ENCODE data around the gene FAM53A. TPM values are rescaled to one million over a fixed set of nuclear protein-coding genes. Genes with fewer than 3 reads are reported as not detected.

FAM53A gene
- total RNA-seq, 1 donor from 2014 or later: 3.5 TPM

GRCh38 chr4:1626151-1626550 lies 58.0 kb downstream of the FAM53A start:
- H3K4me1 Mint-ChIP-seq: no peaks in the 10 kb centered on the region
- intact Hi-C loops (cut with micrococcal nuclease): no loop called here
- H3K27ac Mint-ChIP-seq: no peak overlapping the region
- DNase-seq: no peak
- no peaks in the 10 kb centered on the region for H3K27me3 Mint-ChIP-seq
- no peaks in the 10 kb centered on the region for H3K36me3 Mint-ChIP-seq (ENCODE audit: low read depth)
- no peak overlapping the region for H3K4me3 Mint-ChIP-seq
- no peaks in the 10 kb centered on the region for H3K9me3 Mint-ChIP-seq

- Mint-ChIP-seq H3K27ac (no peak overlapping the region), H3K9me3 (no peaks in the 10 kb centered on the region), H3K27me3 (no peaks in the 10 kb centered on the region), H3K4me3 (no peak overlapping the region), H3K36me3 (ENCODE audit: low read depth) (no peaks in the 10 kb centered on the region), H3K4me1 (no peaks in the 10 kb centered on the region)
- intact Hi-C loops (cut with micrococcal nuclease): no loop called here
- DNase-seq: no peak
Observed at GRCh38 chr4:1625600-1626138, 58.4 kb downstream of the FAM53A start.

GRCh38 chr4:1624519-1624910 lies 59.6 kb downstream of the FAM53A start:
- H3K27ac Mint-ChIP-seq: no peak overlapping the region
- intact Hi-C loops (cut with micrococcal nuclease): no loop called here
- DNase-seq: no peak
- H3K4me3 Mint-ChIP-seq: no peak overlapping the region
- H3K9me3 Mint-ChIP-seq: no peaks in the 10 kb centered on the region
- no peaks in the 10 kb centered on the region for H3K4me1 Mint-ChIP-seq
- H3K27me3 Mint-ChIP-seq: no peaks in the 10 kb centered on the region
- no peaks in the 10 kb centered on the region for H3K36me3 Mint-ChIP-seq (ENCODE audit: low read depth)

GRCh38 chr4:1623821-1624518 lies 60.1 kb downstream of the FAM53A start:
- H3K27me3 Mint-ChIP-seq: no peaks in the 10 kb centered on the region
- intact Hi-C loops (cut with micrococcal nuclease): no loop called here
- H3K36me3 Mint-ChIP-seq (ENCODE audit: low read depth): no peaks in the 10 kb centered on the region
- no peaks in the 10 kb centered on the region for H3K4me1 Mint-ChIP-seq
- H3K9me3 Mint-ChIP-seq: no peaks in the 10 kb centered on the region
- H3K27ac Mint-ChIP-seq: no peak overlapping the region
- no peak for DNase-seq
- no peak overlapping the region for H3K4me3 Mint-ChIP-seq

- Mint-ChIP-seq H3K27ac (no peak overlapping the region), H3K27me3 (no peaks in the 10 kb centered on the region), H3K4me3 (no peak overlapping the region), H3K4me1 (no peaks in the 10 kb centered on the region), H3K9me3 (no peaks in the 10 kb centered on the region), H3K36me3 (ENCODE audit: low read depth) (no peaks in the 10 kb centered on the region)
- intact Hi-C loops (cut with micrococcal nuclease): no loop called here
- no peak for DNase-seq
Observed at GRCh38 chr4:1623400-1623799, 60.7 kb downstream of the FAM53A start.

GRCh38 chr4:1622956-1623355 lies 61.2 kb downstream of the FAM53A start:
- intact Hi-C loops (cut with micrococcal nuclease): no loop called here
- DNase-seq: no peak
- Mint-ChIP-seq H3K4me1 (no peaks in the 10 kb centered on the region), H3K9me3 (no peaks in the 10 kb centered on the region), H3K36me3 (ENCODE audit: low read depth) (no peaks in the 10 kb centered on the region), H3K27ac (no peak overlapping the region), H3K4me3 (no peak overlapping the region), H3K27me3 (no peaks in the 10 kb centered on the region)

GRCh38 chr4:1622238-1622637 lies 61.9 kb downstream of the FAM53A start:
- intact Hi-C loops (cut with micrococcal nuclease): no loop called here
- Mint-ChIP-seq H3K4me1 (no peaks in the 10 kb centered on the region), H3K27me3 (no peaks in the 10 kb centered on the region), H3K36me3 (ENCODE audit: low read depth) (no peaks in the 10 kb centered on the region), H3K27ac (no peak overlapping the region), H3K9me3 (no peaks in the 10 kb centered on the region), H3K4me3 (no peak overlapping the region)
- no peak for DNase-seq

- H3K4me3 Mint-ChIP-seq: no peak overlapping the region
- no peak overlapping the region for H3K27ac Mint-ChIP-seq
- no peaks in the 10 kb centered on the region for H3K36me3 Mint-ChIP-seq (ENCODE audit: low read depth)
- no peaks in the 10 kb centered on the region for H3K9me3 Mint-ChIP-seq
- no peaks in the 10 kb centered on the region for H3K27me3 Mint-ChIP-seq
- DNase-seq: no peak
- no peaks in the 10 kb centered on the region for H3K4me1 Mint-ChIP-seq
- intact Hi-C loops (cut with micrococcal nuclease): no loop called here
Observed at GRCh38 chr4:1621526-1621925, 62.6 kb downstream of the FAM53A start.

- intact Hi-C loops (cut with micrococcal nuclease): no loop called here
- H3K9me3 Mint-ChIP-seq: peaks cover 4% of the 10 kb centered on the region
- H3K27ac Mint-ChIP-seq: no peak overlapping the region
- no peak overlapping the region for H3K4me3 Mint-ChIP-seq
- H3K27me3 Mint-ChIP-seq: no peaks in the 10 kb centered on the region
- H3K36me3 Mint-ChIP-seq (ENCODE audit: low read depth): no peaks in the 10 kb centered on the region
- DNase-seq: no peak
- peaks cover 2% of the 10 kb centered on the region for H3K4me1 Mint-ChIP-seq
Observed at GRCh38 chr4:1619151-1619672, 64.9 kb downstream of the FAM53A start.

GRCh38 chr4:1618438-1618837 lies 65.7 kb downstream of the FAM53A start:
- intact Hi-C loops (cut with micrococcal nuclease): no loop called here
- DNase-seq: no peak
- Mint-ChIP-seq H3K36me3 (ENCODE audit: low read depth) (no peaks in the 10 kb centered on the region), H3K9me3 (peaks cover 4% of the 10 kb centered on the region), H3K4me1 (peaks cover 2% of the 10 kb centered on the region), H3K4me3 (no peak overlapping the region), H3K27ac (no peak overlapping the region), H3K27me3 (no peaks in the 10 kb centered on the region)

GRCh38 chr4:1616557-1616930 lies 67.6 kb downstream of the FAM53A start:
- intact Hi-C loops (cut with micrococcal nuclease): no loop called here

GRCh38 chr4:1615786-1616556 lies 68.1 kb downstream of the FAM53A start:
- no peaks in the 10 kb centered on the region for H3K36me3 Mint-ChIP-seq (ENCODE audit: low read depth)
- DNase-seq: no peak
- H3K4me1 Mint-ChIP-seq: peaks cover 2% of the 10 kb centered on the region
- intact Hi-C loops (cut with micrococcal nuclease): no loop called here
- no peak overlapping the region for H3K27ac Mint-ChIP-seq
- H3K27me3 Mint-ChIP-seq: no peaks in the 10 kb centered on the region
- H3K9me3 Mint-ChIP-seq: peaks cover 4% of the 10 kb centered on the region
- H3K4me3 Mint-ChIP-seq: no peak overlapping the region

More at GRCh38 chr4:1616557-1616930, 67.6 kb downstream of the FAM53A start:
- peaks cover 2% of the 10 kb centered on the region for H3K4me1 Mint-ChIP-seq
- no peaks in the 10 kb centered on the region for H3K36me3 Mint-ChIP-seq (ENCODE audit: low read depth)
- H3K27ac Mint-ChIP-seq: no peak overlapping the region
- peaks cover 4% of the 10 kb centered on the region for H3K9me3 Mint-ChIP-seq
- no peak overlapping the region for H3K4me3 Mint-ChIP-seq
- no peak for DNase-seq
- no peaks in the 10 kb centered on the region for H3K27me3 Mint-ChIP-seq

GRCh38 chr4:1614854-1615595 lies 69.1 kb downstream of the FAM53A start:
- peaks cover 2% of the 10 kb centered on the region for H3K4me1 Mint-ChIP-seq
- no peak overlapping the region for H3K4me3 Mint-ChIP-seq
- H3K27me3 Mint-ChIP-seq: no peaks in the 10 kb centered on the region
- DNase-seq: no peak
- H3K36me3 Mint-ChIP-seq (ENCODE audit: low read depth): no peaks in the 10 kb centered on the region
- peaks cover 4% of the 10 kb centered on the region for H3K9me3 Mint-ChIP-seq
- intact Hi-C loops (cut with micrococcal nuclease): no loop called here
- no peak overlapping the region for H3K27ac Mint-ChIP-seq

GRCh38 chr4:1614502-1614853 lies 69.6 kb downstream of the FAM53A start:
- intact Hi-C loops (cut with micrococcal nuclease): no loop called here
- Mint-ChIP-seq H3K4me3 (no peak overlapping the region), H3K36me3 (ENCODE audit: low read depth) (no peaks in the 10 kb centered on the region), H3K9me3 (peaks cover 4% of the 10 kb centered on the region), H3K4me1 (peaks cover 2% of the 10 kb centered on the region), H3K27ac (no peak overlapping the region), H3K27me3 (no peaks in the 10 kb centered on the region)
- no peak for DNase-seq
